Fibroblast of skin of abdomen (primary cell): ENCODE results near the gene EXOSC7.

Experiments used
- DNase-seq: peaks from one replicate; pipeline ENCODE4 v3.0.0-alpha.2; 2013

EXOSC7 gene

GRCh38 chr3:44993471-44994205 is 17.6 kb downstream of the EXOSC7 start:
- peak; percentile 61 for DNase-seq

DNA sequence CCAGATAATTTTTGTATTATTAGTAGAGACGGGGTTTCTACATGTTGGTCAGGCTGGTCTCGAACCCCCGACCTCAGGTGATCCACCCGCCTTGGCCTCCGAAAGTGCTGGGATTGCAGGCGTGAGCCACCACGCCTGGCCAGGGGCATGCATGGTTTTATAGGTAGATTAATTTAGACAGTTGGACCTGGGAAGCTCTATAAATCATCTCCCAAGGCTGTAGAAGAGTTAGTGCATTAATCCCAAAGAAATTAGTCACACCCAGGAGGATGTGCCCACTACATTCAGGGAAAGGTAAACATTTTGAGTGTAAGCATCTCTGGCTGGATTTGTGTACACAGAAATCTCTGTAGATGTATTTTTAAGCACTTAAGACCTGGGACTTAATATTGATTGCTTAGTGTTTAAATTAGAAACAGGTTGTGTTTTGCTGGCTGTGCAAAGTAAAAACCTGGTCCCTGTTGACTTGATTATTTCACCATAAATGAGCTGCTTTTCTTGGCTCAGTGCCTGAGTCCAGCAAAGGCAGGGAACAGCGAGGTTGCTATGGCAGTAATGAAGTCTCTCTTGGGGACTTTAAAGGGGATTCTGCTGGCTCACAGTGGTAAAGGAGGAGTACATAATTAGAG is 19.2 kb downstream of the EXOSC7 start:
- DNase-seq = peak; percentile 54

- no peak for DNase-seq
Measured at GRCh38 chr3:44996556-44996969, 20.5 kb downstream of the EXOSC7 start.

GRCh38 chr3:44999782-45000181 is 23.7 kb downstream of the EXOSC7 start:
- DNase-seq = no peak

GRCh38 chr3:45000823-45001222 is 24.8 kb downstream of the EXOSC7 start:
- DNase-seq = no peak

DNA sequence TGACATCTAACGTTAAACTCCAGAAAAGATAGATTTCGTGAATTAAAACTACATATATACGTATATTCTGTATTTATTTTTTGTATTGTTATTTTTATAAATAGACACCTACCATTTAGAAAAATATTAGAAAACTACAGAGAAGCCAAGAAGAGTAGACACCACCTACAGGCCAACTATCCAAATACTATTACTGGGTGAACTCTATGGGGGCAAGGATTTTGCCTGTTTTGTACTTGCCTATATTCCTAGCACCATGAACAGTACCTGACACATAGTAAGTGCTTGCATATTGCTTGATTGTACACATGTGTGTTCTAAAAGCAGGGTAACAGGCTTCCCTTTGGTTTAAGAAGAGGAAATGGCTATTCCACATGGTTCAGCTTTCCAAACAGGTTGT is 25.7 kb downstream of the EXOSC7 start:
- no peak for DNase-seq

- DNase-seq = no peak
Measured at GRCh38 chr3:45002139-45002660, 26.2 kb downstream of the EXOSC7 start.

GRCh38 chr3:45002720-45003119 is 26.7 kb downstream of the EXOSC7 start:
- no peak for DNase-seq

DNA sequence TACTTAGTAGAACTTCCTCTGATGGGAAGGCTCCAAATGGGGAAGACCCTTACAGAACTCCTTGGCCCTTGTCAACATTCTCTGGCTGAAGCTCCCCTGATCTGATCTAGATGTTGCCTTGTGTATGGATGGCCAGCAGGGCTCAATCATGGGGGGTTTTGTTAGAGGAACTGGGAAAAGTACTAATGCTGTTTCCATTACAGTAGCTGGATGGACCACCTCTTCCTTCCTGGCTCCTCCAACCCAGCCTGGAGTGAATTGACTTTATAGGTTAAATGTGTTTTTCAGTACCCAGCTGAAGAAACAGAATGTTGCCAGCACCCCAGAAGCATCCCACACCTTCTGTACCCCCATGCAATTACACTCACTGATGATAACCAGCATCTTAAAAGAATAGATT is 27.4 kb downstream of the EXOSC7 start:
- no peak for DNase-seq

DNA sequence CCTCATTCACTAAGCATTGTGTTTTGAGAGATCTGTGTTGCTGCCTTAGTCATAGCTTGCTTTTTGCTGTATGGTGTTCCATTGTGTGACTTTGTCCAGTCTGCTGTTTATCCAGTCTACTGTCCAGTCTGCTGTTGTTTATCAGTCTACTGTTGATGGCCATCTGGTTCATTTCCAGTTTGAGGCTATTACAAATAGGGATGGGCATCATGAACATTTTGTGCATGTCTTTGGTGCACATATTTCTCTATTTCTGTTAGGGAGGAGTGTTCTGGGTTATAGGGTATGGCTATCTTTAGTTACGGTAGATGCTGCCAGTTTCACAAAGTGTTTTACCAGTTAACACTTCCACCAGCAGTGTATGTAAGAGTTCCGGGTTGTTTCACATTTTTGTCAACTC is 27.8 kb downstream of the EXOSC7 start:
- no peak for DNase-seq

- no peak for DNase-seq
Measured at GRCh38 chr3:45007091-45007490, 31.0 kb downstream of the EXOSC7 start.

GRCh38 chr3:45008117-45008516 is 32.1 kb downstream of the EXOSC7 start:
- DNase-seq = peak; percentile 52

- DNase-seq = no peak
Measured at GRCh38 chr3:45009868-45010267, 33.8 kb downstream of the EXOSC7 start.

GRCh38 chr3:45010811-45011333 is 34.8 kb downstream of the EXOSC7 start:
- DNase-seq = peak; percentile 91

DNA sequence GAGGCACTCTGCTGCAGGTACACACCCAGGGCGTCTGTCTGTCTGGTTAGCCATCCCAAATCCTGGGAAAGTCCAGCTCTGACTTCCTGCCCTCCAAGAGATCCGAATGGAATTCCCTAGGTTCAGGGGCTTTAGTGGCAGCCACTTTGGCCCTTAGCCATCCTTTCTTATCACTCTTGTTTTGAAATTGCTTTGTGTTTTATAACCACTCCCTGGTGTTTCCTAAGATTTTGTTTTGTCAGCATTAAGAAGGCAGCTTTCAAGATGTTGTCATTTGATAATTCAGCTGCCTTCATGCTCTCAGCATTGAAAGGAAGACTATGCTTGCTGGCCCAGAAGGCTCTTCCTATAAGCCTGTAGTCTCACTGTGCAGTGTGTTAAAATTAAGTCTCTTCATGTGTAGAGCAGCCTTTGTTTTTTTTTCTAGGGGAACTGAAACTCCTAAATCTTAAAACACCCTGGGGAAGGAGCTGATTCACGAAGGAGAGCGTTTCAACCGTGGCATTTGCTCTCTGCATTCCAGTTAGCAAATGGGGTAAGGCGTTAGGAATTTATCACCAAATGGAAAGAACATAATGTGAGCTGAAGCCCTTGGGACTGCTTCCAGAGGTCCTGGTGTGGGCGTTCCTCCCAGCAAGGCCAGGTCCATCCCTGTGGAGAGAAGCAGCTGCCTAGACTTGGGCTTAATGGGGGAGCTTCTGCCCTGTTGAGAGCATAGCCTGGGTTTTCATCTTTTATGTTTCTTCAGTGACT is 35.9 kb downstream of the EXOSC7 start:
- DNase-seq = peak; percentile 96

GRCh38 chr3:45012577-45012976 is 36.5 kb downstream of the EXOSC7 start:
- DNase-seq = no peak

DNA sequence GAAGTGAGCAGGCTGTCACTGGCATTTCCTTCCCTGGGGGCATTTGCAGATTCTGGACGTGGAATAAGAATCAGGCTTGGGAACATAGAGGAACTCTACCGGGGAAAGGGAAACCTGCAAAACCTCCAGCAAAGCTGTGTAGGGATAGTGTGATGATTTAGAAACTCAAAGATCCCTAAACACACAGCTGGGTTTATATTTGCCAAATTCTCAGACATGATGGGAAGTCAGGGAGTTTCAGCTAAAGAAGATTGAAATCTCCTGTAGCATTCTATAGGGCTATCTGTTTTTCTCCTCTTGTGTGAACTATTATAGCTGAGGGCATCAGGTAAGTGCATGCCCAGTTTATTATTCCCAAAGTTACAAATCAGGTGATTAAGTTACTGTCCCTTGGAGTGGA is 40.9 kb downstream of the EXOSC7 start:
- DNase-seq = no peak

DNA sequence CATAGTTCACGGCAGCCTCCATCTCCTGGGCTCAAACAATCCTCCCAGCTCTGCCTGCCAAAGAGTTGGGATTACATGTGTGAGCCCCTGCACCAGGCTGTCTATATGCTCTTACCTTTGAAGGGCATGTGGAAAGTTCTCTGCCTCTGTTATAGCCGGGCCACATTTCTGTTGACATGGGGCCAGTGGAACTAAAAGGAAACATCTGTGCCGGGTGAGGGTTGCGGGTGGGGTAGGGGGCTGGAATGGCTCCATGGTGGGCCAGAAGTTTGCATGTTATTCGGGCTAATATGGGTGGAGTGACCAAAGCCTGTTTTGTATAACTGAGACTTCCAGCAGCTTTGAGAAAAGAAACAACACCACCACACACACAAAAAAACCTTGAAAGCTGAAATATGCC is 41.8 kb downstream of the EXOSC7 start:
- no peak for DNase-seq

GRCh38 chr3:45020534-45020933 is 44.5 kb downstream of the EXOSC7 start:
- no peak for DNase-seq

GRCh38 chr3:45021524-45022297 is 45.7 kb downstream of the EXOSC7 start:
- no peak for DNase-seq

- DNase-seq = no peak
Measured at GRCh38 chr3:45023675-45024074, 47.6 kb downstream of the EXOSC7 start.

DNA sequence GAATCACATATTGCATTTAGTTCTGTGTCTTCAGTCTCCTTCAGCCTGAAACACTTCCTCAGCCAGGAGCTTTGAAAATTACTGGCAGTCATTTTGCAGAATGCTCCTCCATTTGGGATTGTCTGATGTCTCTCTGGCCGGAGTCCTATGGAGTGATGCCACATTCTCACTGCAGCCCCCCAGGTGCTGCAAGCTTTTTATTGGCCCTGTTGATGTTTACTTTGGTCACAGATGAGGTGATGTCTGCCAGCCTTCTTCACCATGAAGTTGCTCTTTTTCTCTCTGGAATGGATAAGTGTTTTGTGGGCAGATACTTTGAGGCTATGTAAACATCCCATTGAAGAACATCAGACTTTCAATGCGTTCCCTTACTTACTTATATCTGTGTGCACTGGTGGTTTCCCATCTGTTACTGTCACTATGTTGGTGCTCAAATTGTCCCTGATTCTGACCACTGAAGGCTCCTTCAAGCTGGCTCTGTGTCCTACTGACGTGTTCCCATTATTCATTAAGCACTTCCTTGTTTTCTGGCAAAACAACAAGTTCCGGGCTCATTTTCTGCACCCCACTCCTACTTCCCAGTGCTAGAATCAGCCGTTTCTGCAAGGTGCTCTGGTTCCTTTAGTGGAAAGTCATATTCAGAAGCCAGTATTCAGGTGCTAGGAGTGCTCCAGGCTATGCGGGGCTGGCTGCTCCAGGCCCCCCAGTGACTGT is 48.7 kb downstream of the EXOSC7 start:
- no peak for DNase-seq
